ENCODE data around the gene INSM1. TPM values are rescaled to one million over a fixed set of nuclear protein-coding genes. Genes with fewer than 3 reads are reported as not detected.
A peak's percentile ranks its signal among the peaks of the same experiment; 100 is the strongest.

Gene INSM1, protein sequence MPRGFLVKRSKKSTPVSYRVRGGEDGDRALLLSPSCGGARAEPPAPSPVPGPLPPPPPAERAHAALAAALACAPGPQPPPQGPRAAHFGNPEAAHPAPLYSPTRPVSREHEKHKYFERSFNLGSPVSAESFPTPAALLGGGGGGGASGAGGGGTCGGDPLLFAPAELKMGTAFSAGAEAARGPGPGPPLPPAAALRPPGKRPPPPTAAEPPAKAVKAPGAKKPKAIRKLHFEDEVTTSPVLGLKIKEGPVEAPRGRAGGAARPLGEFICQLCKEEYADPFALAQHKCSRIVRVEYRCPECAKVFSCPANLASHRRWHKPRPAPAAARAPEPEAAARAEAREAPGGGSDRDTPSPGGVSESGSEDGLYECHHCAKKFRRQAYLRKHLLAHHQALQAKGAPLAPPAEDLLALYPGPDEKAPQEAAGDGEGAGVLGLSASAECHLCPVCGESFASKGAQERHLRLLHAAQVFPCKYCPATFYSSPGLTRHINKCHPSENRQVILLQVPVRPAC
- total RNA-seq: 1 to 10 TPM in 3 of 4 donors, not detected in 1; 1.4 to 4.6 (median 2.9) TPM

DNA sequence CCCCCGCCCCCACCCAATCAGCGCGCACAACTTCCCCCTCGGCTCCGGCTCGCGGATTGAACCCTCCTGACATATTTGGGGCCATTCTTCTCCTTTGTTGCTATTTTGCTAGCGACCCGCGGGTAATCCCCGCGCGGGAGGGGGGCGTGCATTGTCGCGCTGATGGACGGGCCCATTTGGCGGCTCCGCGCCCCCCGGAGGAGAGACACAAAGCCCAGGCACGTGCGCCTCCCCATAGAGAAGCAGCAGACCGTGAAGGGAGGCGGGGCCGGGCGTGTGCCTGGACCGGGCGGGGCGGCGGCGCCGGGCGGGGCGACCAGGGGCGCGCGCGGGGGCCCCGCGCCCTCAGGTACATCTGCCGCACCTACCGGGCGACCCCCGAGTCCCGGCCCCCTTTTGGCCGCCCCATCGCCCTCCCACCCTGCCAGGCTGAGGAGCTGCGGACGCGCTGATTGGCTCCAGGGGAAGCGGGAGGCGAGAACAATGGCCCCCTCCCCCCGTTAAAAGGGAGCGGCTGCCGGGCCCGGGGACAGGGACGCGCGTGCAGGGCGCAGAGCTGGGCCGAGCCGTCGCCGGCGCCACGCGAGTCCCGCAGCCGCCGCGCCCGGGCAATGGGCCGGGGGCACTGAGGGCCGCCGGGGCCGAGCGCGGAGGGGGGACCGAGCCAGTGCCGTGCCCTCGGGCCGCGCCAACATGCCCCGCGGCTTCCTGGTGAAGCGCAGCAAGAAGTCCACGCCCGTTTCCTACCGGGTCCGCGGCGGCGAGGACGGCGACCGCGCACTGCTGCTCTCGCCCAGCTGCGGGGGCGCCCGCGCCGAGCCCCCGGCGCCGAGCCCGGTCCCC is at the start of gene INSM1:
TSS of gene INSM1 (plus strand) at position 530 of the 843 bp plus-strand sequence. CDS start at position 694, 164 bp downstream.
- H3K36me3 ChIP-seq: no peaks in the 10 kb centered on the region
- no peaks in the 10 kb centered on the region for H3K9me3 ChIP-seq
- no peak within 1 kb of the TSS for H3K27ac ChIP-seq
- peaks cover 0 to 71% of the 10 kb centered on the region in 2 donors for H3K27me3 ChIP-seq
- H3K4me3 ChIP-seq: peak within 1 kb of the TSS in 3 of 4 donors; percentile 38 to 44 (median 43)
- no peak for TF ChIP-seq POLR2A (IDR thresholded peaks at IDR 0.05)
- TF ChIP-seq, protein P1, sequence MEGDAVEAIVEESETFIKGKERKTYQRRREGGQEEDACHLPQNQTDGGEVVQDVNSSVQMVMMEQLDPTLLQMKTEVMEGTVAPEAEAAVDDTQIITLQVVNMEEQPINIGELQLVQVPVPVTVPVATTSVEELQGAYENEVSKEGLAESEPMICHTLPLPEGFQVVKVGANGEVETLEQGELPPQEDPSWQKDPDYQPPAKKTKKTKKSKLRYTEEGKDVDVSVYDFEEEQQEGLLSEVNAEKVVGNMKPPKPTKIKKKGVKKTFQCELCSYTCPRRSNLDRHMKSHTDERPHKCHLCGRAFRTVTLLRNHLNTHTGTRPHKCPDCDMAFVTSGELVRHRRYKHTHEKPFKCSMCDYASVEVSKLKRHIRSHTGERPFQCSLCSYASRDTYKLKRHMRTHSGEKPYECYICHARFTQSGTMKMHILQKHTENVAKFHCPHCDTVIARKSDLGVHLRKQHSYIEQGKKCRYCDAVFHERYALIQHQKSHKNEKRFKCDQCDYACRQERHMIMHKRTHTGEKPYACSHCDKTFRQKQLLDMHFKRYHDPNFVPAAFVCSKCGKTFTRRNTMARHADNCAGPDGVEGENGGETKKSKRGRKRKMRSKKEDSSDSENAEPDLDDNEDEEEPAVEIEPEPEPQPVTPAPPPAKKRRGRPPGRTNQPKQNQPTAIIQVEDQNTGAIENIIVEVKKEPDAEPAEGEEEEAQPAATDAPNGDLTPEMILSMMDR (IDR thresholded peaks at IDR 0.05): no peak
- H3K4me1 ChIP-seq: peaks cover 0 to 47% (median 14%) of the 10 kb centered on the region in 4 donors
- DNase-seq: no peak

DNA sequence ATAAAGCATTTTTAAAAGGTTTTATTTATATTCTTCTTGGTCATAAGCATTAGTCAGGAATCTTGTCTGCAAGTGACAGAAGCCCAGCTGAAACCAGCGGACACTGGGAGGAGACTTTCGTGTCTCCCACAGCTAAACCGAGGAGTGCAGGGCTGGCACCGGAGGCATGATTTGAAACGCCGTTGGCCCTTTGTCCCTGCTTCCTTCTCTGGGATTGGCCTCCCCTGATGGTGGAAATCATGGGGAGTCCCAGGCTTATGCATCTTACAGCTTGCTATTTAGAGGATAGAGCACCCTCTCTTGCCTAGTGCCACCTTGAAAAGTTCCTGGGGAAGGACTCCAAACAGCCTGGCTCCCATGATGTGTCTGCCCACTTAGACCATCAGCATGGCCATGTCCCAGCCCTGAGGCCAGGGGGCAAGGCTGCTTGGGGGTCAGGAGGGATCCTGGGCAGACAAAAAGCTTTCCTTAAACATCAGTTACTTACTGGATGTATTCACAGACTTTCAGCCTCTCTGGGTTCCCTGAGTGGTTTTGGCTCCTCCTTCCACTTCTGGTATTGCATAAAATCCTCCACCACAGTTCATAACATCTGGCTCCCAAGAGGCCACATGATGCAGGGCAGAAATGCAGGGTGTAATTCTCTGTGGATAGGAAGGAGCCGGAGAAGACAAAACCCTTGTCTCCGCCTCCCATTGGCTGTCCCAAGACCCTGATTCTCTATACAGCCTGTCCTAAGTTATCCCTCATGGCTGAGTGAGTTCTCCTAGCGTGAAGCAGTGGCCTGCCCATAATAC is 49.3 kb upstream of the INSM1 start:
- DNase-seq: no peak
- Histone ChIP-seq H3K27ac (no peak overlapping the region), H3K4me1 (no peaks in the 10 kb centered on the region), H3K9me3 (no peaks in the 10 kb centered on the region), H3K4me3 (no peak overlapping the region), H3K27me3 (no peaks in the 10 kb centered on the region), H3K36me3 (no peaks in the 10 kb centered on the region)
- TF ChIP-seq, protein P1 (IDR thresholded peaks at IDR 0.05): no peak
- no peak for TF ChIP-seq POLR2A (IDR thresholded peaks at IDR 0.05)

DNA sequence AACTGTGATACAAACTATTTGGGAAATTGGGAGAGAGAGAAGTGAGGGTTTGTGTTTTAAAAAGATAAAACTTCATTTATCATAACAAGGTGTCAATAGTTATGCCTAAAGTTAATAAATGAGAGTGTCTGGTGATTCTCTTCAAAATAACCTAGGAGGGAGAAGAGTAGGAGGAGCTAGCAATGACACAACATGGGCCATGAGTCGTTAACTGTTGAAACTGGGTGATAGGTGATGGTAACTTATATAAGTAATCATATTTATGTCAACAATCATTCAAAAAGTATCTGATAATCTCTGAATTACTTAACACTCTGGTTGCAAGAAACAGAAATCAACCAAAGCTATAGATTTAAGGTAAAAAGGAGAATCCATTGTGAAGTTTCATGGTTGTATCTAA is 46.8 kb upstream of the INSM1 start:
- no peak for DNase-seq
- Histone ChIP-seq H3K9me3 (no peaks in the 10 kb centered on the region), H3K27ac (no peak overlapping the region), H3K36me3 (no peaks in the 10 kb centered on the region), H3K27me3 (no peaks in the 10 kb centered on the region), H3K4me1 (no peaks in the 10 kb centered on the region), H3K4me3 (no peak overlapping the region)
- TF ChIP-seq, protein P1 (IDR thresholded peaks at IDR 0.05): no peak
- TF ChIP-seq POLR2A (IDR thresholded peaks at IDR 0.05): no peak

DNA sequence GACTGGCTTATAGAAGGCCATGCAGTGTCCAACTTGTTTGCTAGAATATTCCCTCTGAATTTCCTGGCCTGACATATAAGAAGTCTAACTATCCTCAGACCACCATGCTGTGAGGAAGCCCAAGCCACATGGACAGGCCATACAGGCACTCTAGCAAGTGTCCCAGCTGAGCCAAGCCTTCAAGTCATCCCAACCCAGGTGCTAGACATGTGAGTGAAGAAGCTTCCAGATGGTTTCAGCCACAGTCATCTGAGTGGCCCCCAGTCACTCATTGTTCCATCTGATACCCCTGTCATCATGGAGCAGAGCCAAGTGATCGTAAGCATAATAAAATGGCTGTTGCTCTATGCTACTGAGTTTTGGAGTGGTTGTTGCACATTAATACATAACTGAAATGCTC is 46.0 kb upstream of the INSM1 start:
- no peak for DNase-seq
- no peak overlapping the region for H3K4me3 ChIP-seq
- TF ChIP-seq POLR2A (IDR thresholded peaks at IDR 0.05): no peak
- TF ChIP-seq, protein P1 (IDR thresholded peaks at IDR 0.05): no peak
- no peaks in the 10 kb centered on the region for H3K9me3 ChIP-seq
- no peaks in the 10 kb centered on the region for H3K36me3 ChIP-seq
- no peaks in the 10 kb centered on the region for H3K4me1 ChIP-seq
- H3K27me3 ChIP-seq: no peaks in the 10 kb centered on the region
- H3K27ac ChIP-seq: no peak overlapping the region

DNA sequence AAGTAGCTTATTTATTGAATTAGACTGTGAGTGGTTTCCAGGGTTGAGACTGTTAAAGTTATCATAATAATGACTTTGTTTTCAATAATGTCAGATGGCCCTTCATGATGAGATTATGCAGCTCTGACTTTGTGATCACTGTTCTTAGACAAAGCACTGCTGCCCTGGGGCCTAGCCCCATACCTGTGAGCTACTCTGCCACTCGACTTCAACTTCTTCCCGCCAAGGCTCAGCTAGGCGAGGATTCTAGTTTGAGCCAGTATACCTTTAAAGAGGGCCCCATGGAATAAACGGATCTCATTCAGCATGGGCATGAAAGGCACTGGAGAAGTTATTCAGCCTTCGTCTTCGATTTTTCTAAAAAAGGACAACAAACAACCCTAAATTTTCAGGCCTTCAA is 45.0 kb upstream of the INSM1 start:
- DNase-seq: no peak
- no peaks in the 10 kb centered on the region for H3K4me1 ChIP-seq
- no peak overlapping the region for H3K27ac ChIP-seq
- TF ChIP-seq, protein P1 (IDR thresholded peaks at IDR 0.05): no peak
- TF ChIP-seq POLR2A (IDR thresholded peaks at IDR 0.05): no peak
- no peaks in the 10 kb centered on the region for H3K36me3 ChIP-seq
- no peak overlapping the region for H3K4me3 ChIP-seq
- no peaks in the 10 kb centered on the region for H3K27me3 ChIP-seq
- H3K9me3 ChIP-seq: no peaks in the 10 kb centered on the region
